SU-DHL-6 (cell line): ENCODE data around the gene STK10.

Source experiments
- H2AFZ ChIP-seq: fragments of 200-600 bp; sonication (generic); 2 replicates; pipeline ENCODE4 v1.6.1; 2014; ENCODE audit warnings: low read depth, mild to moderate bottlenecking, moderate library complexity, mixed read lengths, antibody characterized with exemption, low read length; ENCODE audit not compliant: severe bottlenecking
- H3F3A ChIP-seq: fragments of 200-600 bp; shearing (Covaris generic); 2 replicates; pipeline ENCODE4 v1.6.0; 2016; ENCODE audit warnings: antibody characterized with exemption, mild to moderate bottlenecking; ENCODE audit not compliant: insufficient read depth
- H3K27ac ChIP-seq: fragments of 200-600 bp; sonication (generic); 2 replicates; pipeline ENCODE4 v1.5.1; 2016; ENCODE audit warnings: low read depth, mild to moderate bottlenecking, low read length, moderate library complexity, mixed read lengths
- H3K27me3 ChIP-seq: fragments of 200-600 bp; sonication (generic), shearing (Covaris generic); 2 replicates; pipeline ENCODE4 v1.6.0; 2014; ENCODE audit warnings: mild to moderate bottlenecking, low read length
- H3K36me3 ChIP-seq: fragments of 200-600 bp; sonication (generic); 2 replicates; pipeline ENCODE4 v1.6.1; 2014; ENCODE audit warnings: mild to moderate bottlenecking, low read length, mixed read lengths
- H3K4me2 ChIP-seq: fragments of 300-600, 200-600 bp; shearing (Covaris generic), sonication (generic); 2 replicates; pipeline ENCODE4 v1.6.0; 2014; ENCODE audit warnings: low read length, low read depth, mild to moderate bottlenecking; ENCODE audit not compliant: poor library complexity, severe bottlenecking
- H3K4me3 ChIP-seq: fragments of 200-600 bp; sonication (generic); 2 replicates; pipeline ENCODE4 v1.5.1; 2014; ENCODE audit warnings: antibody characterized with exemption, low read length, mild to moderate bottlenecking, mixed read lengths; ENCODE audit not compliant: insufficient read depth, poor library complexity, severe bottlenecking
- H3K79me2 ChIP-seq: fragments of 200-600 bp; sonication (generic); 2 replicates; pipeline ENCODE4 v1.6.1; 2014; ENCODE audit warnings: mild to moderate bottlenecking, low read length, moderate library complexity; ENCODE audit not compliant: insufficient read depth
- H3K9ac ChIP-seq: fragments of 200-600 bp; sonication (generic); 2 replicates; pipeline ENCODE4 v1.7.0; 2014; ENCODE audit warnings: mild to moderate bottlenecking, low read length
- H3K9me2 ChIP-seq: fragments of 200-600 bp; sonication (generic); replicated peaks from 2 replicates; pipeline ENCODE4 v1.6.1; 2014; ENCODE audit warnings: low read length; ENCODE audit not compliant: insufficient read depth
- H3K9me3 ChIP-seq: fragments of 200-600 bp; sonication (generic); 2 replicates; pipeline ENCODE4 v1.6.1; 2014; ENCODE audit warnings: low read length, mixed read lengths; ENCODE audit not compliant: insufficient read depth
- H4K20me1 ChIP-seq: fragments of 200-600 bp; sonication (generic); 2 replicates; pipeline ENCODE4 v1.6.1; 2014; ENCODE audit warnings: low read depth, mild to moderate bottlenecking, antibody characterized with exemption, low read length, moderate library complexity, mixed read lengths
- CTCF ChIP-seq: fragments of 200-600 bp; sonication (generic); IDR thresholded peaks from one replicate; pipeline ENCODE4 v1.5.1; 2017; ENCODE audit warnings: antibody characterized with exemption, mild to moderate bottlenecking, low read length, moderate library complexity; ENCODE audit not compliant: insufficient read depth, poor library complexity, severe bottlenecking
- EZH2phosphoT487 ChIP-seq: fragments of 200-600 bp; sonication (generic), shearing (Covaris generic); conservative IDR thresholded peaks from 2 replicates; pipeline ENCODE4 v1.6.1; 2018; ENCODE audit warnings: mild to moderate bottlenecking, antibody characterized with exemption, low read length, moderate library complexity, mixed read lengths

Gene STK10

GRCh38 chr5:172044631-172045314 is 143.3 kb downstream of the STK10 start:
- TF ChIP-seq CTCF (no peak), EZH2phosphoT487 (no peak)
- H3K27me3 ChIP-seq = no peaks in the 10 kb centered on the region
- no peaks in the 10 kb centered on the region for H3K9me2 ChIP-seq
- no peak overlapping the region for H3K4me2 ChIP-seq
- no peaks in the 10 kb centered on the region for H4K20me1 ChIP-seq
- H2AFZ ChIP-seq = no peak overlapping the region
- H3K79me2 ChIP-seq = no peaks in the 10 kb centered on the region
- H3K27ac ChIP-seq = no peak overlapping the region
- no peaks in the 10 kb centered on the region for H3K9me3 ChIP-seq
- no peak overlapping the region for H3K4me3 ChIP-seq
- H3K36me3 ChIP-seq = no peaks in the 10 kb centered on the region
- no peak overlapping the region for H3K9ac ChIP-seq
- 0 out of 2 replicates have a peak, but pooled peaks cover 3% of the 10 kb centered on the region for H3F3A ChIP-seq

- no peak overlapping the region for H3K9ac ChIP-seq
- H3K4me2 ChIP-seq = no peak overlapping the region
- no peak overlapping the region for H3K27ac ChIP-seq
- H3K4me3 ChIP-seq = no peak overlapping the region
- no peaks in the 10 kb centered on the region for H3K9me2 ChIP-seq
- no peaks in the 10 kb centered on the region for H3K9me3 ChIP-seq
- no peak for TF ChIP-seq CTCF
- TF ChIP-seq EZH2phosphoT487 = no peak
- no peaks in the 10 kb centered on the region for H4K20me1 ChIP-seq
- H3K79me2 ChIP-seq = no peaks in the 10 kb centered on the region
- no peaks in the 10 kb centered on the region for H3K27me3 ChIP-seq
- no peaks in the 10 kb centered on the region for H3K36me3 ChIP-seq
- H2AFZ ChIP-seq = no peak overlapping the region
- H3F3A ChIP-seq = 0 out of 2 replicates have a peak, but pooled peaks cover 3% of the 10 kb centered on the region
These were observed 144.2 kb downstream of the STK10 start for GRCh38 chr5:172043865-172044264.

GRCh38 chr5:172042183-172042582 is 145.8 kb downstream of the STK10 start:
- Histone ChIP-seq H3K9me3 (no peaks in the 10 kb centered on the region), H3K27ac (no peak overlapping the region), H2AFZ (no peak overlapping the region), H4K20me1 (no peaks in the 10 kb centered on the region), H3K9ac (no peak overlapping the region), H3K4me3 (no peak overlapping the region), H3K9me2 (no peaks in the 10 kb centered on the region), H3K79me2 (no peaks in the 10 kb centered on the region), H3K4me2 (no peak overlapping the region), H3K36me3 (no peaks in the 10 kb centered on the region), H3K27me3 (no peaks in the 10 kb centered on the region), H3F3A (0 out of 2 replicates have a peak, but pooled peaks cover 3% of the 10 kb centered on the region)
- TF ChIP-seq EZH2phosphoT487 (no peak), CTCF (no peak)
